Measurements from ENCODE around the gene TNNI3K. TPM values are rescaled to one million over a fixed set of nuclear protein-coding genes. Genes with fewer than 3 reads are reported as not detected.
A peak's percentile ranks its signal among the peaks of the same experiment; 100 is the strongest.

The TNNI3K gene
- total RNA-seq, 1 experiment from 2014 or later: not detected

DNA sequence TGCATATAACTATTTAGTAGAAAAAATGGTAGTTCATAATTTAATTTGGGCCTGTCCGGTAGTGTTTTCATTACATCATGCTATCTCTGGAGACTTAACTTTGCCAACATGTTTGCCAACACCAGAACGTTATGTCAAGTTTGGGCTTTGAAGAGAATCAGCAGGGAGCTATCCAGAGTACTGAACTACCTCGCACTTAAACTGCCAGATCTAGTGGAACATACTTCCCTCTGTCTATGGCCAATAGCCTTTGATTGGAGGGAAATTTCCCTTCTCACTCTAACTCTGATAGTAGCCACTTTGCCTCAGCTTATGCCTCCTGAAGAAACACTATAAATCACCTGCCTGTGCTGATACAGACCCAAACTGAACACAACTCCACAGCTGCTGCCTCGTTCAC lies 267.2 kb downstream of the TNNI3K start:
- intact Hi-C loops (cut with micrococcal nuclease; ENCODE audit: unreplicated experiment): no loop called here
- Histone ChIP-seq H3K4me1 (ENCODE audit: insufficient read depth, low read length, poor library complexity, severe bottlenecking) (no peaks in the 10 kb centered on the region), H3K9me3 (ENCODE audit: low read depth, low read length, poor library complexity, severe bottlenecking) (no peaks in the 10 kb centered on the region), H3K27ac (ENCODE audit: low read depth, low read length, poor library complexity, severe bottlenecking) (no peak overlapping the region), H3K27me3 (replicated peaks; ENCODE audit: insufficient read depth, low read depth, low read length, poor library complexity) (no peaks in the 10 kb centered on the region), H3K36me3 (ENCODE audit: insufficient read depth, low read length, poor library complexity, severe bottlenecking) (no peaks in the 10 kb centered on the region), H3K4me3 (ENCODE audit: low read depth, low read length, poor library complexity, severe bottlenecking) (no peak overlapping the region)
- ChIA-PET CTCF (no interaction called here), POLR2A (ENCODE audit: low non-redundant PET) (no interaction called here)
- peak; percentile 62 for DNase-seq (ENCODE audit: low spot score)
- BruUV-seq (replicated peaks): no TSS peak
- TF ChIP-seq, protein P1, sequence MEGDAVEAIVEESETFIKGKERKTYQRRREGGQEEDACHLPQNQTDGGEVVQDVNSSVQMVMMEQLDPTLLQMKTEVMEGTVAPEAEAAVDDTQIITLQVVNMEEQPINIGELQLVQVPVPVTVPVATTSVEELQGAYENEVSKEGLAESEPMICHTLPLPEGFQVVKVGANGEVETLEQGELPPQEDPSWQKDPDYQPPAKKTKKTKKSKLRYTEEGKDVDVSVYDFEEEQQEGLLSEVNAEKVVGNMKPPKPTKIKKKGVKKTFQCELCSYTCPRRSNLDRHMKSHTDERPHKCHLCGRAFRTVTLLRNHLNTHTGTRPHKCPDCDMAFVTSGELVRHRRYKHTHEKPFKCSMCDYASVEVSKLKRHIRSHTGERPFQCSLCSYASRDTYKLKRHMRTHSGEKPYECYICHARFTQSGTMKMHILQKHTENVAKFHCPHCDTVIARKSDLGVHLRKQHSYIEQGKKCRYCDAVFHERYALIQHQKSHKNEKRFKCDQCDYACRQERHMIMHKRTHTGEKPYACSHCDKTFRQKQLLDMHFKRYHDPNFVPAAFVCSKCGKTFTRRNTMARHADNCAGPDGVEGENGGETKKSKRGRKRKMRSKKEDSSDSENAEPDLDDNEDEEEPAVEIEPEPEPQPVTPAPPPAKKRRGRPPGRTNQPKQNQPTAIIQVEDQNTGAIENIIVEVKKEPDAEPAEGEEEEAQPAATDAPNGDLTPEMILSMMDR (conservative IDR thresholded peaks at IDR 0.05; ENCODE audit: low read depth, low read length): no peak
- TF ChIP-seq EZH2 (IDR thresholded peaks at IDR 0.05; ENCODE audit: borderline replicate concordance, low read depth, low read length, poor library complexity, severe bottlenecking): no peak

DNA sequence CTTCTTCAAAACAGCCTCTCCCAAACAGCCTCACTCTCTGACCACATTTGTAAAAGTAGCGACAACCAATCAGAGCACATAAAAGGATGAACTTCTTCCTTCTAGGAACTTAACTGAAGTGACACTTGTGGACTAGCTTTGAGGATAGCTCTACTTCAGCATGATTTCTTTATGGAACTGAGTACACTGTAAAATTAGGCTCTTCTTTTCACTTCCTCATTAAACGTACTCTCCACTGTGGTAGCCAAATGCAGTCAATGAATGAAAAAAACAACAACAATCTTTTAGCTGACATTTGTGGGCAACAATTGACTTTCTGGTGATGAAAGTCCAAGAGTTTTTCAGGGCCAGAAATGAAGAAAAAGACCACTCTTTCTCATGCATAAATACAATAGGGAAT lies 267.7 kb downstream of the TNNI3K start:
- CTCF ChIA-PET: no interaction called here

DNA sequence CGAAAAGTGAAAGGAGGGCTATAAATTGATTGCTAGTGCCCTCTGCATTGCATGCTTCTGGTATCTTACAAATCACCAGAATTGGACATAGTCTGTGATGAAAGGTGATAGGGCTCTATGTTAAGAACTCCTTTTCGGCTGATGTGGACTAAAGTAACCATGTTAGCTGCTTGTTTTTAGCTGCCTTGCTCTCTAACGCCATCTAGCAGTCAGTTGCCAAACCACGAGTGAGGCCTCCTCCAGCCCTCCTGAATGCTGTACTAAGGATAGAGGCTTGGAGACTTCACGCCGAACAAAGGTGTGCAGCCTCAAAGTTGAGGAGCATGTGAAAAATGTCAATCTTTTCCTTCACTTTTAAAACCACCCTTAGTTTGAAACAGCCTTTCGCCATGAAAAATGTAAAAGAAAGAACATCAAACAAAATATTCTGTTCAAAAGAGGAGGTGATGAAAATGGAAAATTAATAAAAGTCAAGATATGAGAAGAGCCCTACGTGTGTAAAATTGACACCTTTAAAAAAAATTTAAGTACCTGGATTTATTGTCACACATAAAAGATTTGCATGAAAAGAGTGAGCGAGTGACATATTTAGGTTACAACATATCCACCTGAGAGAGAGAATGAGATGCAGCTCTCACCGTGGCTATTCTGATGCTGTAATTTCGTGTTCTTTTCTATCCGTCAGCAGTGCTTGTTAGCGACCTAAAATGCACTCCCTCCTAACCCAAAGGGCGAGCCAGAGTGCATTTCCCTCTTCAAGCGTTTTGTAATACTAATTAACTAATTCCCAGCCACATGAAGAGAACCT lies 269.1 kb downstream of the TNNI3K start:
- ChIA-PET CTCF (interaction anchor here (1.0 kb wide), 1 partner anchor 10 kb away, joined by 3 read pairs; no protein-coding TSS in a partner anchor), POLR2A (ENCODE audit: low non-redundant PET) (no interaction called here)
- H3K27ac ChIP-seq (ENCODE audit: low read depth, low read length, poor library complexity, severe bottlenecking): no peak overlapping the region
- intact Hi-C loops (cut with micrococcal nuclease; ENCODE audit: unreplicated experiment): no loop called here
- no TSS peak for BruUV-seq (replicated peaks)
- DNase-seq (ENCODE audit: low spot score): peak; percentile 64
- TF ChIP-seq EZH2 (IDR thresholded peaks at IDR 0.05; ENCODE audit: borderline replicate concordance, low read depth, low read length, poor library complexity, severe bottlenecking): no peak
- TF ChIP-seq, protein P1 (conservative IDR thresholded peaks at IDR 0.05; ENCODE audit: low read depth, low read length): peak; percentile 86
- H3K9me3 ChIP-seq (ENCODE audit: low read depth, low read length, poor library complexity, severe bottlenecking): no peaks in the 10 kb centered on the region
- no peaks in the 10 kb centered on the region for H3K27me3 ChIP-seq (replicated peaks; ENCODE audit: insufficient read depth, low read depth, low read length, poor library complexity)
- H3K36me3 ChIP-seq (ENCODE audit: insufficient read depth, low read length, poor library complexity, severe bottlenecking): no peaks in the 10 kb centered on the region
- H3K4me1 ChIP-seq (ENCODE audit: insufficient read depth, low read length, poor library complexity, severe bottlenecking): no peaks in the 10 kb centered on the region
- no peak overlapping the region for H3K4me3 ChIP-seq (ENCODE audit: low read depth, low read length, poor library complexity, severe bottlenecking)

More for the DNA sequence above, 267.7 kb downstream of the TNNI3K start:
- no peaks in the 10 kb centered on the region for H3K4me1 ChIP-seq (ENCODE audit: insufficient read depth, low read length, poor library complexity, severe bottlenecking)
- TF ChIP-seq, protein P1 (conservative IDR thresholded peaks at IDR 0.05; ENCODE audit: low read depth, low read length): no peak
- no peak for TF ChIP-seq EZH2 (IDR thresholded peaks at IDR 0.05; ENCODE audit: borderline replicate concordance, low read depth, low read length, poor library complexity, severe bottlenecking)
- intact Hi-C loops (cut with micrococcal nuclease; ENCODE audit: unreplicated experiment): no loop called here
- H3K4me3 ChIP-seq (ENCODE audit: low read depth, low read length, poor library complexity, severe bottlenecking): no peak overlapping the region
- H3K27ac ChIP-seq (ENCODE audit: low read depth, low read length, poor library complexity, severe bottlenecking): no peak overlapping the region
- H3K27me3 ChIP-seq (replicated peaks; ENCODE audit: insufficient read depth, low read depth, low read length, poor library complexity): no peaks in the 10 kb centered on the region
- H3K9me3 ChIP-seq (ENCODE audit: low read depth, low read length, poor library complexity, severe bottlenecking): no peaks in the 10 kb centered on the region
- POLR2A ChIA-PET (ENCODE audit: low non-redundant PET): no interaction called here
- no peak for DNase-seq (ENCODE audit: low spot score)
- no peaks in the 10 kb centered on the region for H3K36me3 ChIP-seq (ENCODE audit: insufficient read depth, low read length, poor library complexity, severe bottlenecking)
- no TSS peak for BruUV-seq (replicated peaks)
